ENCODE results near the gene MYRFL.
"Not testable (repeated sequence)": the region's sequence is repeated elsewhere in the genome, so short reads cannot be mapped to it uniquely, and the experiment has no call there.

Gene MYRFL

DNA sequence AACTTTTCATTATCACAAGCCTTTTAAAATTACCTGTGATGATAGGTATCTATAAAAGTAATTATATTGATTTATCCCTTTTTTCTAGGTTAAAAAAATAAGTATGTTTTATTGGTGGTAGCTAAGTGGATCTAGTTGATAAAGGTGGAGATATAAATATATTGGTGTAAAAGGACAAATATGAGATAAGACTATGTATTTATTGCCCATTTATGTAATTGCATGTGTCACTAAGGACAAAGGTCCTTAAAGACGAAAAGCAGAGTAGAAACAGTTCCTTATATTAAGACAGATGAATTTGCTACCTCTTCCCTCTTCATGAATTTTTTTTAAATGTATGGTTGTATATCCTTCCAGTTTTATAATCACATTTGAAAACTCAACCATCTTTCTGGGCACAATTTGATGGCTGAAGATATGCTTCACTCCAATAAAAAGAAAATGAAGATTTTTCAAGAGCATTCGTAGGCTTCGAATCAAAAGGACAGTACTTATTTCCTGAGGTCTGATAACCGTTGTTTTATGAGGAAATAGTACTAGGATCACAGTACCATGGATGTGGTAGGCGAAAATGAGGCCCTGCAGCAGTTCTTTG, at the start of gene MYRFL:
Gene MYRFL (plus strand): TSS at position 262 of the 595 bp plus-strand sequence. CDS start 291 bp downstream, at position 553.
- TF ChIP-seq, protein P1, sequence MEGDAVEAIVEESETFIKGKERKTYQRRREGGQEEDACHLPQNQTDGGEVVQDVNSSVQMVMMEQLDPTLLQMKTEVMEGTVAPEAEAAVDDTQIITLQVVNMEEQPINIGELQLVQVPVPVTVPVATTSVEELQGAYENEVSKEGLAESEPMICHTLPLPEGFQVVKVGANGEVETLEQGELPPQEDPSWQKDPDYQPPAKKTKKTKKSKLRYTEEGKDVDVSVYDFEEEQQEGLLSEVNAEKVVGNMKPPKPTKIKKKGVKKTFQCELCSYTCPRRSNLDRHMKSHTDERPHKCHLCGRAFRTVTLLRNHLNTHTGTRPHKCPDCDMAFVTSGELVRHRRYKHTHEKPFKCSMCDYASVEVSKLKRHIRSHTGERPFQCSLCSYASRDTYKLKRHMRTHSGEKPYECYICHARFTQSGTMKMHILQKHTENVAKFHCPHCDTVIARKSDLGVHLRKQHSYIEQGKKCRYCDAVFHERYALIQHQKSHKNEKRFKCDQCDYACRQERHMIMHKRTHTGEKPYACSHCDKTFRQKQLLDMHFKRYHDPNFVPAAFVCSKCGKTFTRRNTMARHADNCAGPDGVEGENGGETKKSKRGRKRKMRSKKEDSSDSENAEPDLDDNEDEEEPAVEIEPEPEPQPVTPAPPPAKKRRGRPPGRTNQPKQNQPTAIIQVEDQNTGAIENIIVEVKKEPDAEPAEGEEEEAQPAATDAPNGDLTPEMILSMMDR (IDR thresholded peaks at IDR 0.05; ENCODE audit: low read depth, low read length), result no peak
- no peak within 1 kb of the TSS for H3K4me3 ChIP-seq (replicated peaks in 1 of 2; ENCODE audit: low read depth in 2 of 2, low read length in 2 of 2)
- DNase-seq (ENCODE audit: low read depth in 2 of 2), result no peak

DNA sequence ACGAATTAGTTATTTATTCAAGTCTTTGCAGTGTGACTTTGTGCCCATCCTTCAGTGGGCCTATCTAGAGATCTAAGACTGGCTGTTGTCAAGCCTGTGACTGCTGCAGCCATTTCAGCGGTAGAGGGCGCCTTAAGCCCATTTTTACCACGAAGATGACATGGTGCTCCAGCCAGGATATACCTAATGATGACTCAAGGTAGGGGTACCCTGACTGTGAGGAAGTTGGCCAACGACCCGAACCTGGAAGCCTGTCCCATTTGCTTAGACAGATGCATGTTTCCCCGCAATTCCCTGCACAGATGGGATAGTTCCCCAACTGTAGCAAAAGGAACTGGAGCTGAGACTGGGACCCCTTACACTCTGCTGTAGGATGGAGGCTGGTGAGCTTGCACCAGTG, 45.1 kb upstream of the MYRFL start:
- no peak overlapping the region for H3K4me3 ChIP-seq (replicated peaks in 1 of 2; ENCODE audit: low read depth in 2 of 2, low read length in 2 of 2)
- DNase-seq (ENCODE audit: low read depth in 2 of 2), result peak; percentile 49 to 75
- TF ChIP-seq, protein P1 (IDR thresholded peaks at IDR 0.05; ENCODE audit: low read depth, low read length), result peak; percentile 81

DNA sequence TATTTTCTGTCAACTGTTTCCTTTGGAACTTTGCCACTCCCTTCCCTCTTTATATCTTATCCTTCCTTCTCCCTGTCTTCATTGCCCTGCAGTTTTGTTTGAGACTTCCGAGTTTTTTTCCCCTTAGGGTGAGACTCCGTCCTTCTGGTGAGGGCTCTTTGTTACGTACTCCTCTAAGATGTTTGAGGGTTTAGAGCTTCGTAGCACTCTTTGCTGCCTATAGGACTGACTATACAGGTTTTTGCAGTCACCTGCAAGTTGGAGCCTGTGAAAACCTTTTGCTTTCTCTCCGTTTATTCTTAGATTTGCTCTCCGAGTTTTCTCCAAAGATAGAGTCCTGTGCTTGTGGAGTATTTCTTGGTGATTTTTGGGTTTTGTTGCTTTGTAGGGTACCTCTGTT, 41.7 kb upstream of the MYRFL start:
- TF ChIP-seq, protein P1 (IDR thresholded peaks at IDR 0.05; ENCODE audit: low read depth, low read length), result no peak
- DNase-seq (ENCODE audit: low read depth in 2 of 2), result no peak
- no peak overlapping the region for H3K4me3 ChIP-seq (replicated peaks in 1 of 2; ENCODE audit: low read depth in 2 of 2, low read length in 2 of 2)

DNA sequence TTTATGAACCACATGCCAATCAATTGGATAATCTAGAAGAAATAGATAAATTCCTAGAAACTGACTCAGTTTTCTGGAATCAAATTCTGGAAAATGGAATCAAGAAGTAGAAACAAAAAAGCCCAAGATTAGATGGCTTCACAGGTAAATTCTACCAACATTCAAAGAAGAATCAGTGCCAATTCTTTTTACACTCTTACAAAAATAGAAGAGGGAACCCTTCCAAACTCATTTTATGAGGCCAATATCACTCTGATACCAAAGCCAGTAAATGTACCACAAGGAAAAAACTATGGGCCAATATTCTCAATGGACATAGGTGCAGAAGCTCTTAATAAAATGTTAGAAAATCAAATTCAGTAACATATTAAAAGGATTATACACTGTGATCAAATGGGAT, 35.7 kb upstream of the MYRFL start:
- no peak for DNase-seq (ENCODE audit: low read depth in 2 of 2)
- H3K4me3 ChIP-seq (replicated peaks in 1 of 2; ENCODE audit: low read depth in 2 of 2, low read length in 2 of 2), result no peak overlapping the region
- TF ChIP-seq, protein P1 (IDR thresholded peaks at IDR 0.05; ENCODE audit: low read depth, low read length), result no peak

DNA sequence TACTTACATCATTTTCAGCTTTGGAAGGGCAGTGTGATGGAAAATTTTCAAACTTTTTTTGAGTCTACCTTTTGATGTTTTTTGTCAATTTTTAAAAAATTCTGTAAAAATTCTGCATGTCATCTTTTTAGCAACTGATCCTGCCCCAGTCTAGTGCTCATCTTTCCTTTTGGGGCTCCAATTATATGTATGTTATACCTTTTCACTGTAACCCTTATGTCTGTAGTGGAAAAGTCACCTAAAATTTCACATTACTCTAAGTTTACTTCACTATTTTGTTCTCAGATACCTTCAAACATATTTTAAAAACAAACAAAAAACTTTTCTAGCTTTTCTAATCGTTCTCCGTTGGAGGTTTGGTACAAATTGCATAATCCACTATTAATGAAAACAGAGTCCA, 32.5 kb upstream of the MYRFL start:
- TF ChIP-seq, protein P1 (IDR thresholded peaks at IDR 0.05; ENCODE audit: low read depth, low read length), result no peak
- DNase-seq (ENCODE audit: low read depth in 2 of 2), result peak in 1 of 2 donors; percentile 1
- H3K4me3 ChIP-seq (replicated peaks in 1 of 2; ENCODE audit: low read depth in 2 of 2, low read length in 2 of 2), result no peak overlapping the region

DNA sequence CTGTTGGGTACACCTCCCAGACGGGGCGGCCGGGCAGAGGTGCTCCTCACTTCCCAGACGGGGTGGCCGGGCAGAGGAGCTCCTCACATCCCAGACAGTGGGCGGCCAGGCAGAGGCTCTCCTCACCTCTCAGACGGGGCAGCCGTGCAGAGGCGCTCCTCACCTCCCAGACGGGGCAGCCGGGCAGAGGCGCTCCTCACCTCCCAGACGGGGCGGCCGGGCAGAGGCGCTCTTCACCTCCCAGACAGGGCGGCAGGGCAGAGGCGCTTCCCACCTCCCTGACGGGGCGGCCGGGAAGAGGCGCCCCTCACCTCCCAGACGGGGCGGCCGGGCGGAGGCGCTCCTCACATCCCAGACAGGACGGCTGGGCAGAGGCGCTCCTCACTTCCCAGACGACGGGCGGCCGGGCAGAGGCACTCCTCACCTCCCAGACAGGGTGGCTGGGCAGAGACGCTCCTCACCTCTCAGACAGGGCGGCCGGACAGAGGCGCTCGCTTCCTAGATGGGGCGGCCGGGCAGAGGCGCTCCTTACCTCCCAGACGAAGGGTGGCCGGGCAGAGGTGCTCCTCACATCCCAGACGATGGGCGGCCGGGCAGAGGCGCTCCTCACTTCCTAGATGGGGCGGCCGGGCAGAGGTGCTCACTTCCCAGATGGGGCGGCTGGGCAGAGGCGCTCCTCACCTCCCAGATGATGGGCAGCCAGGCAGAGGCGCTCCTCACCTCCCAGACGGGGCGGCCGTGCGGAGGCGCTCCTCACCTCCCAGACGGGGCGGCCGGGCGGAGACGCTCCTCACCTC, 17.7 kb upstream of the MYRFL start:
- not testable (repeated sequence) for DNase-seq (ENCODE audit: low read depth in 2 of 2)

DNA sequence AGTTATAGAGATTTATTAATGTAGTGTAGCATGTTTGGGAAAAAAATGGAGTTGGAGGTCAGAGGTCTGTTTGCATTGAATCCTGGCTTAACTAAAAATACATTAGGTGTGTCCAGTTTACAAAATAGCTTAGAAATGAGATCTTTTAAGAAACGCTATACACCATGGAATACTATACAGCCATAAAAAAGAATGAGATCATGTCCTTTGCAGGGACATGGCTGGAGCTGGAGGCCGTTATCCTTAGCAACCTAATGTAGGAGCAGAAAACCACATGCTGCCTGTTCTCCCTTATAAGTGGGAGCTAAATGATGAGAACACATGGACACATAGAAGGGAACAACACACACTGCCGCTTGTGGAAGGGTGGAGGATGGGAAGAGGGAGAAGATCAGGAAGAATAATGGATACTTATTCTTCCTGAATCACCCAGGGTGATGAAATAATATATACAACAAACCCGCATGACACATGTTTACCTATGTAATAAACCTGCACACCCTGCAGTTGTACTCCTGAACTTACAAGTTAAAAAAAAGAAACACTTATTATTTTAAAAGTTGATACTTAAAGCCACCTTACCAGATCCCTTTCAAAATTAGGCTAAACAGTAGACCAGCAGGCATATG, 14.0 kb upstream of the MYRFL start:
- no peak overlapping the region for H3K4me3 ChIP-seq (replicated peaks in 1 of 2; ENCODE audit: low read depth in 2 of 2, low read length in 2 of 2)
- TF ChIP-seq, protein P1 (IDR thresholded peaks at IDR 0.05; ENCODE audit: low read depth, low read length), result no peak
- DNase-seq (ENCODE audit: low read depth in 2 of 2), result no peak

More for the DNA sequence above, 17.7 kb upstream of the MYRFL start:
- not testable (repeated sequence) for H3K4me3 ChIP-seq (replicated peaks in 1 of 2; ENCODE audit: low read depth in 2 of 2, low read length in 2 of 2)
